ENCODE measurements around the gene SLC15A4. TPM values are rescaled to one million over a fixed set of nuclear protein-coding genes. Genes with fewer than 3 reads are reported as not detected.
"Not testable (repeated sequence)": the region's sequence is repeated elsewhere in the genome, so short reads cannot be mapped to it uniquely, and the experiment has no call there.

Gene SLC15A4
- total RNA-seq, 1 donor: 54.0 TPM

- no peak for DNase-seq (ENCODE audit: low read depth)
- TF ChIP-seq, protein P1, sequence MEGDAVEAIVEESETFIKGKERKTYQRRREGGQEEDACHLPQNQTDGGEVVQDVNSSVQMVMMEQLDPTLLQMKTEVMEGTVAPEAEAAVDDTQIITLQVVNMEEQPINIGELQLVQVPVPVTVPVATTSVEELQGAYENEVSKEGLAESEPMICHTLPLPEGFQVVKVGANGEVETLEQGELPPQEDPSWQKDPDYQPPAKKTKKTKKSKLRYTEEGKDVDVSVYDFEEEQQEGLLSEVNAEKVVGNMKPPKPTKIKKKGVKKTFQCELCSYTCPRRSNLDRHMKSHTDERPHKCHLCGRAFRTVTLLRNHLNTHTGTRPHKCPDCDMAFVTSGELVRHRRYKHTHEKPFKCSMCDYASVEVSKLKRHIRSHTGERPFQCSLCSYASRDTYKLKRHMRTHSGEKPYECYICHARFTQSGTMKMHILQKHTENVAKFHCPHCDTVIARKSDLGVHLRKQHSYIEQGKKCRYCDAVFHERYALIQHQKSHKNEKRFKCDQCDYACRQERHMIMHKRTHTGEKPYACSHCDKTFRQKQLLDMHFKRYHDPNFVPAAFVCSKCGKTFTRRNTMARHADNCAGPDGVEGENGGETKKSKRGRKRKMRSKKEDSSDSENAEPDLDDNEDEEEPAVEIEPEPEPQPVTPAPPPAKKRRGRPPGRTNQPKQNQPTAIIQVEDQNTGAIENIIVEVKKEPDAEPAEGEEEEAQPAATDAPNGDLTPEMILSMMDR (IDR thresholded peaks at IDR 0.05; ENCODE audit: insufficient read depth, low read length): no peak
- H3K4me3 ChIP-seq (ENCODE audit: low read depth, low read length): no peak overlapping the region
Observed at GRCh38 chr12:128806573-128806972, 17.2 kb downstream of the SLC15A4 start.

DNA sequence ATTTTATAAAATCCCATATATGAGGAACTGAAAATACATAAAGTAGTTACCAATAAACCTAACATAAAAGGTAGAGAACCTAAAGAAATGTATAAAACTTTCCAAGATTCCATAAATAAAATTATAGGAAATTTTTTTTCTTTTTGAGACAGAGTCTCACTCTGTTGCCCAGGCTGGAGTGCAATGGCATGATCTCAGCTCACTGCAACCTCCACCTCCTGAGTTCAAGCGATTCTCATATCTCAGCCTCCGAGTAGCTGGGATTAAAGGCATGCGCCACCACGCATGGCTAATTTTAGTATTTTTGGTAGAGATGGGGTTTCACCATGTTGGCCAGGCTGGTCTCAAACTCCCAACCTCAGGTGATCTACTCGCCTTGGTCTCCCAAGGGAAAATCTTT, 18.4 kb downstream of the SLC15A4 start:
- H3K4me3 ChIP-seq (ENCODE audit: low read depth, low read length); DNase-seq (ENCODE audit: low read depth): not testable (repeated sequence)

- H3K4me3 ChIP-seq (ENCODE audit: low read depth, low read length): no peak overlapping the region
- no peak for DNase-seq (ENCODE audit: low read depth)
- TF ChIP-seq, protein P1 (IDR thresholded peaks at IDR 0.05; ENCODE audit: insufficient read depth, low read length): no peak
Observed at GRCh38 chr12:128804762-128805161, 19.0 kb downstream of the SLC15A4 start.

DNA sequence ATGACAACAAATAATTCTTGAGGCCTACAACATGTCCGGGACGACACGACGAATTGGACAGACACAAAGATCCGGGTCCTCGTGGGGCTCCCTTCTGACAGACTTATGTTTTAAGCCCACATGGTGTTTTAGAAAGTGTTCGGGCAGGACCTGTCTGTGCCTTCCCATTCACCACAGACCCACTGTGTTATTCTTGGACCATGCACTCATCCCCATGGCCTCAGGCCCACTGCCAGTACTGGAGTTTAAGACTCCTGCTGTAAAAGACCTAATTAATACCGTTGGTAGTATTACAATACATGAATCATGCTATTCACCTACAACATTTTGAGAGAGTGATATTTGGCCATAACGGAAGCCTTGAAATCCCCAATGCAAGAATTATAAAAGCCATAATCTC, 20.0 kb downstream of the SLC15A4 start:
- no peak overlapping the region for H3K4me3 ChIP-seq (ENCODE audit: low read depth, low read length)
- no peak for DNase-seq (ENCODE audit: low read depth)
- TF ChIP-seq, protein P1 (IDR thresholded peaks at IDR 0.05; ENCODE audit: insufficient read depth, low read length): no peak

- TF ChIP-seq, protein P1 (IDR thresholded peaks at IDR 0.05; ENCODE audit: insufficient read depth, low read length): no peak
Observed at GRCh38 chr12:128802756-128803155, 21.0 kb downstream of the SLC15A4 start.

GRCh38 chr12:128801879-128802391, 21.8 kb downstream of the SLC15A4 start:
- H3K4me3 ChIP-seq (ENCODE audit: low read depth, low read length): no peak overlapping the region
- TF ChIP-seq, protein P1 (IDR thresholded peaks at IDR 0.05; ENCODE audit: insufficient read depth, low read length): no peak
- DNase-seq (ENCODE audit: low read depth): no peak

More at GRCh38 chr12:128802756-128803155, 21.0 kb downstream of the SLC15A4 start:
- no peak for DNase-seq (ENCODE audit: low read depth)
- no peak overlapping the region for H3K4me3 ChIP-seq (ENCODE audit: low read depth, low read length)

GRCh38 chr12:128800606-128801005, 23.2 kb downstream of the SLC15A4 start:
- DNase-seq (ENCODE audit: low read depth): no peak
- H3K4me3 ChIP-seq (ENCODE audit: low read depth, low read length): no peak overlapping the region
- TF ChIP-seq, protein P1 (IDR thresholded peaks at IDR 0.05; ENCODE audit: insufficient read depth, low read length): no peak
